ENCODE results near the gene WDR54.

GRCh38 chr2:74406035-74406434 is 15.5 kb upstream of the WDR54 start:
- TF ChIP-seq CTCF (IDR thresholded peaks at IDR 0.05; ENCODE audit: low read depth, low read length, poor library complexity, severe bottlenecking): no peak
- TF ChIP-seq EZH2phosphoT487 (IDR thresholded peaks at IDR 0.05; ENCODE audit: borderline replicate concordance, low read length): no peak
